Measurements from ENCODE around the gene HSDL1.

HSDL1 gene

DNA sequence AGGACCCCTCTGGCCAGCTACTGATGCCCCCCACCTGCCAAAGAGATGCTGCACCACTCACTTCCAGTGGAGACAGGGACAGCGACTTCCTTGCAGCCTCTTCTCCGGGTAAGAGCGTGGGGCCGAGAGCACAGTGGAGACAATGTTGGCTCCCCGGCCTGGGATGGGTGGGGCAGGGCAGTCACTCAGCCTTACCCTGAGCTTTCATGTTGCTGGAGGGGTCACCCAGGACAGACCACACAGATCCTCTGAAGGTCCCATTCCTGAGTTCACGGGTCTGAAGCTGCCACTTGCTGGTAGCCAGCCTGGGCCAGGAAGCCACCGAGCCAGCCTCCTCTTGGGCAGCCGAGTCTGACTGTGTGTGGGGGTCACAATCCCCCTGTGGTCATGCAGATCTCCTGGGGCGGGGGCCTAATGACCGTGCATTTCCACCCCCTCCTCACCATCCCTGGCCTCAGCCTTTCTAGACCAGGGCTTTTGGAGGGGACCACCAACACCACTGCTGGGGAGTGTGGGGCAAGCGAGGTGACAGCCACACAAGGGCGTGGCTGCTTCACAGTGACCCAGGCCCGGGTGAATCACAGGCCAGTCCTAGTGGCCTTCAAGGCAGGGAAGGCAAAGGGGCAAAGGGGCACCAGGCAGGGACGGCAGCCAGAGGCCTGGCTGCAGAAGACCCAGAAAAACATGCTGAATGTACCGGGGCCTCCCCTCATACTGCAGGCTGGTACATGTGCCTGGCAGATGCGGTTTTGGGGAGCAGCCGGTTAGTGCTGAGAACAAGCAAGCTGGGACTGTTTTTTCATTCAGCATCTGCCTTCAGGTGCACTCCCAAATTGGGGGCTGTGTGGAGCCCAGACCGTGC is 31.4 kb upstream of the HSDL1 start:
- DNase-seq (ENCODE audit: low spot score) = no peak

DNA sequence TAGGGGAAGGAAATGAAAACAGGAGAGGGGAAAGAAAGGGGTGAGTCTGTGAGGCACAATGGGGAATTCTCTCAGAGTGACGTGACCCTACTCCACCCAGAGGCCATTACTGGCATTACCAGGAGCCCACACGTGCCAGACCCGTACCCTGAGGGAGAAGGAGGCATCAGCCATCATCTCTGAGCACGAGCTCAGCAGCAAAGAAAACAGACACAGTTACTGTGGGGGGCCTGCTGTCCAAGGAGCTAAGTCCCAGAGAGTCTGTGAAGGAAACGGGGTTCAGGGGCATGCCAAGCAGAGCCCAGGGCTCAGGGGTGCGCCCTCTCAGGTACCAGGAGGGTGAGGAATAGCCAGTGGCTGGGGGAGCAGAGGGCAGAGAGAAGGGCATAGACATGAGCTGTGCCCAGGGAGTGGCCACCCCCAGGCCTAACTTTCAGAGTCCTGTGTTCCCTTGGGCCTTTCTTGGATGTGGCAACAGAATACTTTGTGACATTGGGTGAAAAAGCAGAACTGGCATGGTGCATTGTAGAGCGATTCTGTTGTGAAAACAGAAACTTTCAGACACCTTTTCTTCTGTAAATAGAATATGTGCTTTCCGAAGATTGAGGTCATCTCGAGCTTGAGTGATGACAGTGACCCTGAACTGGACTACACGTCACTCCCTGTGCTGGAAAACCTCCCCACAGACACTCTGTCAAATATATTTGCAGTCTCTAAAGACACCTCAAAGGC is 30.5 kb upstream of the HSDL1 start:
- peak; percentile 76 for DNase-seq (ENCODE audit: low spot score)

DNA sequence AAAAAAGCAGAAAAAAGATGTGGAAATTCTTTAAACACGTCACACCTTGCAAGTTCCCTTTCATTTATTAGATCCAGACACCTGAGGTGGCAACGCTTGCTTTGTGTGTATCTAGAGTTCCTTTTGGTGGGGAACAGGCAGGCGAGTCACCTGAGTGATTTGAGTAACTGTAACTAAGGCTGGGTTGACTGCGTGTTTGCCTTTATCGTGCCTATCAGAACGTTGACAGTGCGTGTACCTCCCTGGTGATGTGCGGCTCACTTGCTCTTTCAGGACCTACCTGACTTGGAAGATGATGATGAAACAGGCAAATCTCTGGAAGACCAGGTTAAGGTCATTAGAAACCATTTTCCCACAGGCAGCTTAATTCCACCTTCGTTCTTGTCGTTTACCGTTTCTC is 29.4 kb upstream of the HSDL1 start:
- DNase-seq (ENCODE audit: low spot score) = no peak

GRCh38 chr16:84169765-84170310 is 24.9 kb upstream of the HSDL1 start:
- no peak for DNase-seq (ENCODE audit: low spot score)

- DNase-seq (ENCODE audit: low spot score) = no peak
Observed at GRCh38 chr16:84166796-84167695, 22.1 kb upstream of the HSDL1 start.

- no peak for DNase-seq (ENCODE audit: low spot score)
Observed at GRCh38 chr16:84165746-84166145, 20.8 kb upstream of the HSDL1 start.

- no peak for DNase-seq (ENCODE audit: low spot score)
Observed at GRCh38 chr16:84161801-84162200, 16.8 kb upstream of the HSDL1 start.

- no peak for DNase-seq (ENCODE audit: low spot score)
Observed at GRCh38 chr16:84161037-84161436, 16.1 kb upstream of the HSDL1 start.

DNA sequence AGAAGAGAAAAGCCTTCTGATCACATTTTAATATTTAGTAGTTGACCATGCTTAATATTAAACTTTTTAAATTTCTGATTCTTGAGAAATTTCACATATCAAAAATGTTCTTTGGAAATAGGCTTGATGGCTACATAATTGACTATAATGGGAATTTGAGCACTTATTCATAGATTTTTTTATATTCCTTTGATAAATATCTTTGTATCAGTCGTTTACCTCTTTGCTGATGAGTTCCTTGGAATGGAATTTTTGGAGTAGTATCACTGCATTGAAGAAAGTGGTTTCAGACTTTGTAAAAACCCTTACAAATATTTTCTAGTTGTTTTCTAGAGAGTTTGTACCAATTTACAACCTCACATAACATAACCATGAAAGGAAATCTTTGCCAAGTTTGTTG is 14.8 kb upstream of the HSDL1 start:
- DNase-seq (ENCODE audit: low spot score) = no peak

DNA sequence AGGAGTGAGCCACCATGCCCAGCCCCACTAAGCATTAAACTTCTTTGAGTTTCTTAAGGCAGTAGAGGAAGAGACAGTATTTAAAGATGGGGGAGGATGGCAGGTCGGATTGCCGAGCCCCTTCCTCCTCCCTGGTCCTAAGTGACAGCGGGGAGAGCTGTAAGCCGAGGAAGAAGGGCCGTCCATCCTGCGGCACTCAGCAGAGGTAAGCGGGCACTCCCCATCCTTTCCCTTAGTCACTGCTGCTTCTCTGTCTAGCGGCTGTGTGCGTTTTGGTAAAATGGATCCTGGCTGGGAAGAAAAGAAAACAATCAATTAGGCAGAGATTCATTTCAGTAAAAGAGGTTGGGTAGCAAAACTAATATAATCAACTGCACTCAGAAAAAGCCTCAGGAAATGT is 14.0 kb upstream of the HSDL1 start:
- DNase-seq (ENCODE audit: low spot score) = no peak

- DNase-seq (ENCODE audit: low spot score) = no peak
Observed at GRCh38 chr16:84156342-84156784, 11.4 kb upstream of the HSDL1 start.

DNA sequence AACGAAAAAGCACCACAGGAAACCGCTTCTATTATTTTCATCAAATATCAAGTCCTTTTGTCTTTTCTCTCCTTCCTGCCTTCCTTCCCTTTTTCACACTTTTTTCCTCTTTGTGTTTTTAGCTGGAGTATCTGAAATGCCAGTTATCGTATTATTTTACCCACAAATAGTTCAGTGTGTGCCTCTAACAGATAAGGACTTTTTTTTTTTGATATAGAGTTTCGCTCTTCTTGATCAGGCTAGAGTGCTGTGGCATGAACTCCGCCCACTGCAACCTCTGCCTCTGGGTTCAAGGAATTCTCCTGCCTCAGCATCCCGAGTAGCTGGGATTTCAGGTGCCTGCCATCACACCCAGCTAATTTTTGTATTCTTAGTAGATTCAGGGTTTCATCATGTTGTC is 10.8 kb upstream of the HSDL1 start:
- no peak for DNase-seq (ENCODE audit: low spot score)

GRCh38 chr16:84155226-84155625 is 10.2 kb upstream of the HSDL1 start:
- no peak for DNase-seq (ENCODE audit: low spot score)

DNA sequence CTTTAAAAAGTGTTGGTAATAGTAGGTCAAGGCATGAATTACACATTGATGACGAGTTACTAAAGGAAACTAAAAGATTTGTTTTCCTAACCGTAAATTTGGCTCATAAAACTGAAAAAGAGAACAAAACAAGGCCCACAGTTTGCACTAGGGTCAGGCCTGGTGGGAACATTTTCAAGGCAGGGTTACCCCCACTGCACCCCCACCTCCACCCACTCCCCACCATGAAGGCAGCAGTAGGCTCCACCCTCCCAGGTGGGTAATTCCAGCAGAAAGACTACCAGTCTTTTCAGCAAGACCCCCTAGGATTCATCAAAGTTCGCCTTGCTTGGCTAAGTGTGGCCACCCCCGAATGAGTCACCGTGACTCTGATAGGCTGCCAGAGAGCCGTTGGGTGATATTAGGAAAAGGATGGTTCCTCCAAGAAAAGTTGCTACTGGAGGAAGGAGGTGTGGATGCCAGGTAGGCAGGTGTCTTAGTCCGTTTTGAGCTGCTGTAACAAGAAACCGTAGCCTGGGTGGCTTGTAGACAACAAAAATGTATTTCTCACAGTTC is 8.8 kb upstream of the HSDL1 start:
- DNase-seq (ENCODE audit: low spot score) = no peak

DNA sequence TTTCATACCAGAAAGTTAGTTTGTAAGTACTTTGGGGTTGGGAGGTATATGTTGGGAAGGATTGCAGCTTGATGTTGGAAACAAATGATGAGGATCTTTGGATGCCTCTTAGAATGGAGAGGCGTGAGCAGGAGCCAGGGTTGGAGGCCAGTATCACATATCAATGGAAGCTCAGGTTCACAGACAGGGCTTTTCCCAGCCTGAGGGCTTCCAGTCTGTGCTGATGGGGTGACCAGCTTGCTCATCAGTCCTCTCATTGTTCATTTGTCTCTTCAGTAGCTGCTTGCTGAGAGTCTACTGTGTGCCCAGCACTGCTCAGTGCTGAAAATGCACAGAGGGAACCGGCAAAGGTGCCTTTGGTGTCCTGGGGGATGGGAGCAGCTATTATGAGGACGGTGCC is 5.9 kb upstream of the HSDL1 start:
- DNase-seq (ENCODE audit: low spot score) = no peak

- peak; percentile 29 for DNase-seq (ENCODE audit: low spot score)
Observed at GRCh38 chr16:84144209-84144858, 643 bp downstream of the HSDL1 start.

GRCh38 chr16:84143784-84144199 is 1.2 kb downstream of the HSDL1 start:
- DNase-seq (ENCODE audit: low spot score) = no peak

- no peak for DNase-seq (ENCODE audit: low spot score)
Observed at GRCh38 chr16:84143081-84143480, 1.9 kb downstream of the HSDL1 start.

DNA sequence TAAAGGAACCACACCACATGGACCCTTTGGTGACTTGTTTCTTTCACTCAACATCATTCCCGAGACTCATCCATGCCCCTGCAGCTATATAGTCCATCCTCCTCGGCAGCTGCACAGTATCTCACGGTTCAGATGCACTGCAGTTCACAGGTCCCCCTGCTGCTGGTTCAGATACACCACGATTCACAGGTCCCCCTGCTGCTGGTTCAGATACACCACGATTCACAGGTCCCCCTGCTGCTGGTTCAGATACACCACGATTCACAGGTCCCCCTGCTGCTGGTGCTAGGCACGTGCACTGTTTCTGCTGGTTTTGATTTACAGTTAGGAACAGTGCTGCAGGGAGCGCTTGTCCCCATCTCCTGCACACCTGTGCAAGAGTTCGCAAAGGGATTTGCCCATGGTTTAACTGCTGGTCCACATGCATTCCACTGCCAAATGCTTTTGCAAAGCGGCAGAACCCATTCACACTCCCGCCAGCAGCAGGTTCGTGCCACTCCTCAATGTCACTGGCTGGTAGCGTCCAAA is 3.8 kb downstream of the HSDL1 start:
- DNase-seq (ENCODE audit: low spot score) = no peak

DNA sequence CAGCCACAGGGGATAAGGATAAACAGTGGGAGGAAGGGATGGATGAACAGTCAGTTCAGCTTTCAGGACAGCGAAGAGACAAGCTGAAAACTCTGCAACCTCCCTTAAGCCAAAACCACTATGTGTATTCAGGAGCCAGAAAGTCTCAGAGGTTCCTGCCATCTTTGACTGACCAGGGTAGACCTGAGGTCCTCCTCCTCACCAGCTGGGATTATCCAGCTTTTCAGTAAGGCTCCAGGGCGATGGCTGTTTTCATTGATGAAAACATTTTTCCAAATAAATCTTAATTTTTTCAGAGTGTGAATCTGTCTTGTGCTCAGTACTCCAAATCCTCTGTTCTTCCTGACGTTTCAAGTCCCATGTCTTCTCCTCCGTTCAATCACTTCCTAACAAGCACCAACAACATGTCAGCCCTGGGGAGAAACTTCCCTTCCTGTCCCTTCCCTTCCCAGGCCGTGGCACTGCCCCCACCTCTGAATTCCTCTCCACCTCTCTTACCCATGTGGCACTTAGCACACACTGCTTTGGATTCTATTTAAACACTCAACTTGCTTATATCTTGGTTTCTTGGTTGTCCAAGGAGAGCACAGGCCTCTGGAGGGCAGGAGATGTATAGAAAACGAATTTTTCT is 5.2 kb downstream of the HSDL1 start:
- no peak for DNase-seq (ENCODE audit: low spot score)

Data from iPS-NIHi11 (cell line).